H1 (cell line): ENCODE results near the gene NAV2. TPM values are rescaled to one million over a fixed set of nuclear protein-coding genes. Genes with fewer than 3 reads are reported as not detected.

ENCODE experiments used
- CTCF ChIA-PET: fragments of 300-600 bp; sonication (Branson Sonifier 250); formaldehyde crosslinking; loops from one replicate; lab custom pipeline; 2021; ENCODE audit not compliant: partially characterized antibody; lab: Charles Lee
- POLR2A ChIA-PET: fragments of 300-600 bp; sonication (Branson Sonifier 250); formaldehyde crosslinking; loops from one replicate; lab custom pipeline; 2021; ENCODE audit warnings: inconsistent platforms; ENCODE audit not compliant: partially characterized antibody; lab: Charles Lee
- DNase-seq, 2 experiments: peaks; one replicate each; pipeline versions ENCODE4 v3.0.0 to v3.0.0-alpha.2; 2010 to 2022; ENCODE audit warnings: low spot score in 2 of 2, low read depth in 1 of 2, mixed read lengths in 1 of 2
- FAIRE-seq: peaks from 2 replicates; lab custom pipeline; 2011; peaks lifted over from hg19 to GRCh38; lab: Jason Lieb, UNC
- H2AFZ ChIP-seq: 2 replicates; pipeline ENCODE4 v1.8.1; 2012; ENCODE audit warnings: low read length, inconsistent platforms
- H2AK5ac ChIP-seq: 2 replicates; pipeline ENCODE4 v1.6.1; 2013; ENCODE audit warnings: low read depth, low read length
- H2BK120ac ChIP-seq: replicated peaks from 2 replicates; pipeline ENCODE3; 2013; ENCODE audit warnings: low read depth, low read length, inconsistent platforms
- H2BK12ac ChIP-seq: 2 replicates; pipeline ENCODE4 v1.6.1; 2013; ENCODE audit warnings: low read depth, low read length
- H2BK15ac ChIP-seq: 2 replicates; pipeline ENCODE4 v1.6.1; 2013; ENCODE audit warnings: low read length
- H2BK20ac ChIP-seq: 2 replicates; pipeline ENCODE4 v1.6.1; 2013; ENCODE audit warnings: low read length
- H2BK5ac ChIP-seq: 2 replicates; pipeline ENCODE4 v1.6.1; 2013; ENCODE audit warnings: low read depth, low read length
- H3K14ac ChIP-seq: 2 replicates; pipeline ENCODE4 v1.6.1; 2013; ENCODE audit warnings: inconsistent platforms; ENCODE audit not compliant: insufficient read length
- H3K18ac ChIP-seq: 2 replicates; pipeline ENCODE4 v1.6.1; 2013; ENCODE audit warnings: low read length; ENCODE audit errors: extremely low read depth
- H3K23ac ChIP-seq: 2 replicates; pipeline ENCODE4 v1.6.1; 2013; ENCODE audit warnings: inconsistent platforms; ENCODE audit not compliant: insufficient read length
- H3K23me2 ChIP-seq: 2 replicates; pipeline ENCODE4 v1.6.1; 2013; ENCODE audit warnings: low read depth, low read length
- H3K27ac ChIP-seq: 2 replicates; pipeline ENCODE4 v1.6.1; 2011; ENCODE audit warnings: low read depth, low read length, inconsistent platforms
- H3K27me3 ChIP-seq, 4 experiments: replicated peaks in 1 of 4; 1 replicate in 1 of 4; 2 replicates in 3 of 4; pipeline versions ENCODE4 v1.6.1 to v1.8.1; 2011 to 2013; ENCODE audit warnings: low read length in 3 of 4, mild to moderate bottlenecking in 3 of 4, inconsistent platforms in 2 of 4, mixed read lengths in 2 of 4, moderate library complexity in 1 of 4; ENCODE audit not compliant: control insufficient read depth in 3 of 4, insufficient read depth in 3 of 4; ENCODE audit errors: extremely low read depth in 1 of 4
- H3K36me3 ChIP-seq, 4 experiments: 2 replicates each; pipeline versions ENCODE4 v1.6.1 to v1.8.1; 2011 to 2013; ENCODE audit warnings: mild to moderate bottlenecking in 4 of 4, low read length in 3 of 4, moderate library complexity in 2 of 4, control low read depth in 1 of 4, inconsistent platforms in 1 of 4; ENCODE audit not compliant: insufficient read depth in 4 of 4, control insufficient read depth in 2 of 4
- H3K4ac ChIP-seq: replicated peaks from 2 replicates; pipeline ENCODE3; 2013; ENCODE audit warnings: low read length, low read depth, mixed read lengths, inconsistent platforms; ENCODE audit not compliant: insufficient read length
- H3K4me1 ChIP-seq, 4 experiments: replicated peaks in 1 of 4; 1 replicate in 1 of 4; 2 replicates in 3 of 4; pipeline versions ENCODE4 v1.6.1 to v1.8.1; 2011 to 2013; ENCODE audit warnings: low read length in 3 of 4, inconsistent platforms in 2 of 4, mixed read lengths in 1 of 4; ENCODE audit not compliant: insufficient read depth in 4 of 4, control insufficient read depth in 3 of 4
- H3K4me2 ChIP-seq, 2 experiments: 2 replicates each; pipeline versions ENCODE4 v1.6.1 to v1.8.1; 2011 to 2013; ENCODE audit warnings: low read depth in 2 of 2, low read length in 2 of 2, control low read depth in 1 of 2, inconsistent platforms in 1 of 2, mild to moderate bottlenecking in 1 of 2; ENCODE audit not compliant: insufficient read depth in 1 of 2
- H3K4me3 ChIP-seq, 4 experiments: fragments of 200-600, 300-600 bp in 1 of 4; sonication (generic), shearing (Covaris generic), sonication (Bioruptor Twin) in 1 of 4; 2 replicates each; pipeline versions ENCODE4 v1.5.1 to v1.8.1; 2011 to 2016; ENCODE audit warnings: low read length in 4 of 4, low read depth in 3 of 4, control low read depth in 2 of 4, inconsistent platforms in 2 of 4, mild to moderate bottlenecking in 2 of 4, mixed read lengths in 1 of 4, moderate library complexity in 1 of 4; ENCODE audit not compliant: insufficient read depth in 2 of 4; ENCODE audit errors: extremely low read depth in 1 of 4
- H3K56ac ChIP-seq: replicated peaks from 2 replicates; pipeline ENCODE3; 2013; ENCODE audit warnings: low read depth, mild to moderate bottlenecking, mixed read lengths, low read length, inconsistent platforms; ENCODE audit not compliant: insufficient read length
- H3K79me1 ChIP-seq: 2 replicates; pipeline ENCODE4 v1.6.1; 2013; ENCODE audit warnings: low read depth, low read length, control low read depth
- H3K79me2 ChIP-seq, 2 experiments: 2 replicates each; pipeline versions ENCODE4 v1.6.1 to v1.8.1; 2012 to 2013; ENCODE audit warnings: low read length in 2 of 2, mild to moderate bottlenecking in 2 of 2, inconsistent platforms in 1 of 2; ENCODE audit not compliant: insufficient read depth in 2 of 2, control insufficient read depth in 1 of 2
- H3K9ac ChIP-seq, 4 experiments: replicated peaks in 1 of 4; 1 replicate in 1 of 4; 2 replicates in 3 of 4; pipeline versions ENCODE4 v1.6.1 to v1.8.1; 2011 to 2013; ENCODE audit warnings: low read depth in 3 of 4, low read length in 3 of 4, control low read depth in 2 of 4, mild to moderate bottlenecking in 2 of 4, moderate library complexity in 2 of 4, inconsistent platforms in 1 of 4; ENCODE audit errors: extremely low read depth in 1 of 4
- H3K9me3 ChIP-seq, 2 experiments: 2 replicates each; pipeline versions ENCODE4 v1.6.1 to v1.8.1; 2012 to 2013; ENCODE audit warnings: mild to moderate bottlenecking in 2 of 2, moderate library complexity in 2 of 2, control low read depth in 1 of 2, inconsistent platforms in 1 of 2, low read depth in 1 of 2, low read length in 1 of 2, mixed read lengths in 1 of 2; ENCODE audit not compliant: insufficient read depth in 2 of 2
- H4K20me1 ChIP-seq, 2 experiments: replicated peaks in 1 of 2; 2 replicates each; pipeline versions ENCODE3 to v1.8.1; 2011 to 2013; ENCODE audit warnings: inconsistent platforms in 2 of 2, low read length in 2 of 2, mild to moderate bottlenecking in 1 of 2; ENCODE audit not compliant: insufficient read depth in 2 of 2, control insufficient read depth in 1 of 2
- H4K5ac ChIP-seq: 2 replicates; pipeline ENCODE4 v1.6.1; 2013; ENCODE audit warnings: low read length, low read depth, mixed read lengths, inconsistent platforms; ENCODE audit not compliant: insufficient read length
- H4K8ac ChIP-seq: 2 replicates; pipeline ENCODE4 v1.8.0; 2013; ENCODE audit warnings: mild to moderate bottlenecking, moderate library complexity, low read length, inconsistent platforms; ENCODE audit not compliant: insufficient read depth; ENCODE audit errors: extremely low read depth
- H4K91ac ChIP-seq: replicated peaks from 2 replicates; pipeline ENCODE3; 2013; ENCODE audit warnings: low read length, mixed read lengths, inconsistent platforms; ENCODE audit not compliant: insufficient read length
- ATF3 ChIP-seq: IDR thresholded peaks from 2 replicates; pipeline ENCODE4 v1.6.1; 2011; ENCODE audit warnings: low read depth, mild to moderate bottlenecking, low read length; ENCODE audit not compliant: insufficient read depth
- CTCF ChIP-seq, 3 experiments: IDR thresholded peaks; 1 replicate in 2 of 3; 2 replicates in 1 of 3; pipeline versions ENCODE4 v1.5.1 to v1.6.1; 2011; ENCODE audit warnings: low read length in 3 of 3, mild to moderate bottlenecking in 3 of 3, inconsistent platforms in 2 of 3, low read depth in 1 of 3, moderate library complexity in 1 of 3; ENCODE audit not compliant: insufficient read depth in 1 of 3; ENCODE audit errors: control extremely low read depth in 1 of 3
- EZH2 ChIP-seq: fragments of 200-600 bp; sonication (generic); IDR thresholded peaks from 2 replicates; pipeline ENCODE4 v1.7.1; 2012; ENCODE audit warnings: low read depth, mild to moderate bottlenecking, moderate library complexity, low read length, inconsistent platforms; ENCODE audit not compliant: severe bottlenecking
- GTF2F1 ChIP-seq: IDR thresholded peaks from 2 replicates; pipeline ENCODE4 v1.6.1; 2012; ENCODE audit warnings: low read depth, low read length, improper control_type of control experiment, borderline replicate concordance
- KDM4A ChIP-seq: IDR thresholded peaks from one replicate; pipeline ENCODE4 v1.7.1; 2012; ENCODE audit warnings: low read depth, mild to moderate bottlenecking, moderate library complexity, low read length, inconsistent platforms; ENCODE audit not compliant: severe bottlenecking
- NANOG ChIP-seq: IDR thresholded peaks from 2 replicates; pipeline ENCODE4 v1.6.1; 2011; ENCODE audit warnings: low read length, low read depth, mild to moderate bottlenecking, inconsistent platforms; ENCODE audit not compliant: insufficient read depth, poor library complexity, severe bottlenecking
- SRF ChIP-seq: IDR thresholded peaks from 2 replicates; pipeline ENCODE4 v1.6.1; 2011; ENCODE audit warnings: mild to moderate bottlenecking, low read depth, low read length, moderate library complexity
- WGBS, 2 experiments: shearing (Covaris generic) in 1 of 2; methylation state at CpG; one replicate each; pipeline versions ENCODE4 v1.1.6 to v1.1.7; 2013 to 2015; ENCODE audit warnings: low lambda C conversion rate in 2 of 2, mixed read lengths in 2 of 2, inconsistent platforms in 1 of 2, low coverage in 1 of 2, missing lambda C conversion rate in 1 of 2; ENCODE audit not compliant: insufficient replicate concordance in 2 of 2, insufficient coverage in 1 of 2, insufficient read length in 1 of 2; ENCODE audit errors: extremely low coverage in 1 of 2, missing lambda C conversion rate in 1 of 2; 5-methylcytosine and 5-hydroxymethylcytosine counted together
- polyA plus RNA-seq, 7 experiments: library from polyadenylated mRNA; depleted of rRNA in 3 of 7; stranded (reverse) in 5 of 7; unstranded in 2 of 7; fragments of >200 nt in 5 of 7; fragments of 200-250 nt in 2 of 7; gene quantifications; 1 replicate in 5 of 7; 2 replicates in 1 of 7; 4 replicates in 1 of 7; pipeline versions ENCODE4 v1.2.1 to v1.2.3, GENCODE V29; 2011 to 2013; ENCODE audit warnings: missing spikeins in 2 of 7, mixed read lengths in 2 of 7
- total RNA-seq: library from RNA; stranded (reverse); fragmentation: NEBNext Ultra II Directional; extraction: Animal tissue kit (Norgen Biotek cat#: 25700); gene quantifications from 2 replicates; pipeline ENCODE4 v1.2.1, GENCODE V29; 2021

The NAV2 gene
- total and polyA plus RNA-seq, 2 of the 8 experiments (the other 6 are each of a cell fraction or from before 2014, with no cell fraction given) = 35.6 to 73.6 TPM

GRCh38 chr11:20014067-20014402 lies 301.4 kb downstream of the NAV2 start:
- Histone ChIP-seq H2BK5ac (no peak overlapping the region), H3K23me2 (no peaks in the 10 kb centered on the region), H3K9me3 (no peaks in the 10 kb centered on the region), H2BK15ac (no peak overlapping the region), H3K4ac (no peak overlapping the region), H2AK5ac (no peak overlapping the region), H3K4me3 (no peak overlapping the region), H3K36me3 (no peaks in the 10 kb centered on the region), H3K27ac (no peak overlapping the region), H2AFZ (no peak overlapping the region), H4K20me1 (peaks cover 0 to 2% of the 10 kb centered on the region in 2 experiments), H3K9ac (no peak overlapping the region), H2BK20ac (no peak overlapping the region), H4K5ac (no peak overlapping the region), H3K79me2 (no peaks in the 10 kb centered on the region; a peak in 1 of 4 replicates), H3K4me2 (no peak overlapping the region), H4K8ac (no peak overlapping the region; the same call in 1 of the 2 replicates), H3K4me1 (peaks cover 0 to 17% (median 8%) of the 10 kb centered on the region in 4 experiments; a peak in 5 of 7 replicates), H3K14ac (no peak overlapping the region), H3K23ac (no peak overlapping the region), H2BK120ac (no peak overlapping the region), H3K18ac (no peak overlapping the region), H3K27me3 (no peaks in the 10 kb centered on the region), H3K79me1 (no peaks in the 10 kb centered on the region), H3K56ac (no peak overlapping the region), H4K91ac (no peak overlapping the region), H2BK12ac (no peak overlapping the region)
- WGBS, 2 experiments = 39% methylated on average over 2 of the region's 2 CpGs; no CpG with 5 or more reads in 1 of the 2 experiments
- FAIRE-seq (no peak), DNase-seq (no peak)
- ChIA-PET POLR2A (no interaction called here), CTCF (interaction anchor here (1.3 kb wide), 1 partner anchor 64 kb away, joined by 3 read pairs; no protein-coding TSS in a partner anchor)
- TF ChIP-seq CTCF (IDR thresholded peaks at IDR 0.05; ENCODE audit: control extremely low read depth in 1 of 3, insufficient read depth in 1 of 3, low read depth in 1 of 3, low read length in 3 of 3) = no peak
- TF ChIP-seq GTF2F1 = no peak
- no peak for TF ChIP-seq KDM4A
- TF ChIP-seq EZH2 = no peak
- TF ChIP-seq NANOG = no peak
- no peak for TF ChIP-seq ATF3
- TF ChIP-seq SRF = no peak
